ENCODE data around the gene ART1. TPM values are rescaled to one million over a fixed set of nuclear protein-coding genes. Genes with fewer than 3 reads are reported as not detected.

ART1 gene
- total RNA-seq, 3 donors from 2014 or later: 1.8 TPM; not detected in 2

DNA sequence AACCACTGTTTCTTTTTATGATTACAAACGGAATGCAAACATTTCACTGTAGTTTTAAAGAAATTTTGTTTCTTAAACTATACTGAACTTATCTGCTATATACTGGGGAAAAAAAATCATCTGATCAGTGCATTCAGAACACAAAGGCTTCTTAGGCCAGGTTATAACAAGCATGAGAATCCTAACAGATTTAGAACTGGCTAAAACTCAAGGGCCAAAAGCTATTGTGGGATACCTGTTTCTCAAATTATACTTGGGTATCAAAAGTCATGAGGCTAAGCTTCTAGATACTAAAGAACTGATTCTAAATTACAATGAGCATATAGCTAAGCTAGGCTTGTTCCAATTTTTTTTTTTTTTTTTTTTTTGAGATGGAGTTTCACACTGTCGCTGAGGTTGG lies 56.0 kb downstream of the ART1 start:
- no peaks in the 10 kb centered on the region for H3K4me1 ChIP-seq (ENCODE audit: low read depth)

DNA sequence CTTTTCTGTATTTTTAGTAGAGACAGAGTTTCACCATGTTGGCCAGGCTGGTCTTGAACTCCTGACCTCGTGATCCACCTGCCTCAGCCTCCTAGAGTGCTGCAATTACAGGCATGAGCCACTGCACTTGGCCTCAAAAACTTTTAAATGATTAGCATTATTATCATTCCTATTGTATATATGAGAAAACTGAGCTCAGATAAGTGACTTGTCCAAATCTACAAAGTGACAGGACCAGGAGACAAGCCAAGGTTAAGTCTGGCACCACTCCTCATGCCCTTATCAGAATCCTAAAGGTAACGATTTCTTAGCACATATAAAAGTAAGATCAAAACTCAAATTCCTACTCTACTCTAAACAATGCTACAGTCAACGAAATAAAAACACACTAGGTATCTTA lies 58.5 kb downstream of the ART1 start:
- no peak for TF ChIP-seq CTCF (IDR thresholded peaks at IDR 0.05)
- ATAC-seq (no peak), DNase-seq (no peak)
- Histone ChIP-seq H3K4me1 (ENCODE audit: low read depth) (no peaks in the 10 kb centered on the region), H3K4me3 (no peak overlapping the region), H3K36me3 (ENCODE audit: low read depth) (peaks cover 14% of the 10 kb centered on the region), H3K9me3 (no peaks in the 10 kb centered on the region)
- intact Hi-C loops (cut with DNase I, micrococcal nuclease): no loop called here

More for the DNA sequence above, 56.0 kb downstream of the ART1 start:
- no peaks in the 10 kb centered on the region for H3K9me3 ChIP-seq
- intact Hi-C loops (cut with DNase I, micrococcal nuclease): no loop called here
- DNase-seq (no peak), ATAC-seq (no peak)
- TF ChIP-seq CTCF (IDR thresholded peaks at IDR 0.05): no peak
- H3K36me3 ChIP-seq (ENCODE audit: low read depth): peaks cover 20% of the 10 kb centered on the region
- no peak overlapping the region for H3K4me3 ChIP-seq

GRCh38 chr11:3707176-3707575 lies 62.2 kb downstream of the ART1 start:
- ATAC-seq (no peak), DNase-seq (no peak)
- no peak for TF ChIP-seq CTCF (IDR thresholded peaks at IDR 0.05)
- Histone ChIP-seq H3K9me3 (no peaks in the 10 kb centered on the region), H3K4me1 (ENCODE audit: low read depth) (no peaks in the 10 kb centered on the region), H3K4me3 (no peak overlapping the region), H3K36me3 (ENCODE audit: low read depth) (peaks cover 10% of the 10 kb centered on the region)
- intact Hi-C loops (cut with DNase I, micrococcal nuclease): no loop called here

DNA sequence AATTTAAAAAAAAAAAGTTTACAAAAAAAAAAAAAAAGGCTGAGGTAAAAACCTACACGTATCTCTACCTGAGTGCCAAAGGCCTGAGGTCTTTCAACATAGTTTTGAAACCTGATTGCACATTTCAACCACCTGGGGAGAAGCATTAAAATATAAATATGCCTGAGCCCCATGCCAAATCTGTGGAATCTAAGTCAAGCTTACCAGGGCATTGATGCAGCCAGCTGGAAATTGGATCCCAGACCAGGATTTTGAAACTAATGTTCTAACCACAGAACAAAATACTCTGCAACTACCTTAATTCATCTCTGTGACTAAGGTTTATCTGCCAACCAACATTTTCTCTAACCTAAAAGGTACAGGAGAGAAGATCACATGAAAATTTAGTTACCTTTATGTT lies 65.0 kb downstream of the ART1 start:
- no peaks in the 10 kb centered on the region for H3K4me1 ChIP-seq (ENCODE audit: low read depth)
- ATAC-seq: no peak
- no peaks in the 10 kb centered on the region for H3K9me3 ChIP-seq
- no peak overlapping the region for H3K4me3 ChIP-seq
- DNase-seq: no peak
- intact Hi-C loops (cut with DNase I, micrococcal nuclease): no loop called here
- TF ChIP-seq CTCF (IDR thresholded peaks at IDR 0.05): no peak
- peaks cover 11% of the 10 kb centered on the region for H3K36me3 ChIP-seq (ENCODE audit: low read depth)

DNA sequence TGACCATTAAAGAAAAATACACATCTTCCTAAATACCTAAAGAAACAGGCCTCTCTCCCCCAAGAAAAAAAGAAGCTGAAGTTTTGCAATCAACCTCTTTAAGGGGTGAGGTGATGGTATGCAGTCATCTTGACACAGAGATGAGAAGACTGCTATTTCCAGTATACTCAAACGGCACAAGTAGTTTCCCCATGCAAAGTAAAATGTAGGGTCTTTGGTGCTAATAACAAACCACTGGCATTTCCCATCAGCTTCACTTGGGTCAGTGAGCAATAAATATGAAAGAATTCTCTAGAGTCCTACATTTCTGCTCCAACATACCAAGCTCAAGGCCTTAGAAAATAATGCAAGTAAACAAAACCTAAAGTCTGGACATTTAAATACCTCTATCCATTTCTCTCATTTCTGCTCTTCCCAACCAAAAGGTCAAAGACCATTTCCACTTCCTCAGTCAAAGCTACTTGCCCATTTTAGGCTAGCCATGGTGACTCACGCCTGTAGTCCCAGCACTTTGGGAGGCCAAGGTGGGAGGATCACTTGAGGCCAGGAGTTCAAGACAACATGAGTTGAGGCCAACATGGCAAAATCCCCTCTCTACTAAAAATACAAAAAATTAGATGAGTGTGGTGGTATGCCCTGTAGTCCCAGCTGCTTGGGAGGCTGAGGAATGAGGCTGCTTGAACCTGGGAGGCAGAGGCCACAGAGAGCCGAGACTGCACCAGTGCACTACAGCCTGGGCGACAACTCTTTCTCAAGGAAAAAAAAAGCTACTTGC lies 65.7 kb downstream of the ART1 start:
- no peak for TF ChIP-seq CTCF (IDR thresholded peaks at IDR 0.05)
- Histone ChIP-seq H3K4me3 (no peak overlapping the region), H3K9me3 (no peaks in the 10 kb centered on the region), H3K4me1 (ENCODE audit: low read depth) (no peaks in the 10 kb centered on the region), H3K36me3 (ENCODE audit: low read depth) (peaks cover 8% of the 10 kb centered on the region)
- DNase-seq: no peak
- no peak for ATAC-seq
- intact Hi-C loops (cut with DNase I, micrococcal nuclease): no loop called here

Data from mucosa of descending colon (tissue), 3 donors.